Brain microvascular endothelial cell (primary cell): Measurements from ENCODE around the gene CCDC77.

Experiments used
- DNase-seq: peaks from one replicate; pipeline ENCODE4 v3.0.0-alpha.2; 2020
- H3K27ac ChIP-seq: fragments of 250-450 bp; sonication (Bioruptor Pico); 2 replicates; pipeline ENCODE4 v1.5.1; 2020; ENCODE audit warnings: mild to moderate bottlenecking, moderate library complexity
- H3K27me3 ChIP-seq: fragments of 250-450 bp; sonication (Bioruptor Pico); replicated peaks from 2 replicates; pipeline ENCODE4 v1.5.1; 2020; ENCODE audit warnings: mild to moderate bottlenecking
- H3K36me3 ChIP-seq: fragments of 250-450 bp; sonication (Bioruptor Pico); replicated peaks from 2 replicates; pipeline ENCODE4 v1.5.1; 2020; ENCODE audit warnings: mild to moderate bottlenecking
- H3K4me3 ChIP-seq: 2 replicates; pipeline ENCODE4 v1.5.1; 2011; ENCODE audit warnings: low read depth, mild to moderate bottlenecking, control low read depth, low read length, moderate library complexity
- CTCF ChIP-seq: IDR thresholded peaks from 2 replicates; pipeline ENCODE4 v1.5.1; 2011; ENCODE audit warnings: low read depth, mild to moderate bottlenecking, moderate library complexity, low read length, control low read depth, inconsistent platforms; ENCODE audit errors: missing control alignments
- in situ Hi-C: cut with HindIII; loops from 2 replicates; pipeline ENCODE4 v1.10.0; 2017; ENCODE audit warnings: low sequenced_read_pairs, low pct_ligation_motif_present

The CCDC77 gene

GRCh38 chr12:462936-463705, 61.7 kb downstream of the CCDC77 start:
- Histone ChIP-seq H3K36me3 (no peaks in the 10 kb centered on the region), H3K4me3 (no peak overlapping the region), H3K27me3 (peaks cover 45% of the 10 kb centered on the region), H3K27ac (no peak overlapping the region)
- in situ Hi-C loops, result no loop called here
- no peak for DNase-seq
- no peak for TF ChIP-seq CTCF

GRCh38 chr12:464484-465267, 63.2 kb downstream of the CCDC77 start:
- in situ Hi-C loops, result no loop called here
- TF ChIP-seq CTCF, result no peak
- no peaks in the 10 kb centered on the region for H3K36me3 ChIP-seq
- peaks cover 34% of the 10 kb centered on the region for H3K27me3 ChIP-seq
- no peak overlapping the region for H3K4me3 ChIP-seq
- H3K27ac ChIP-seq, result no peak overlapping the region
- DNase-seq, result no peak

GRCh38 chr12:466039-466438, 64.6 kb downstream of the CCDC77 start:
- in situ Hi-C loops, result no loop called here
- TF ChIP-seq CTCF, result no peak
- Histone ChIP-seq H3K4me3 (no peak overlapping the region), H3K36me3 (no peaks in the 10 kb centered on the region), H3K27ac (no peak overlapping the region), H3K27me3 (peaks cover 26% of the 10 kb centered on the region)
- DNase-seq, result no peak

GRCh38 chr12:466762-467161, 65.3 kb downstream of the CCDC77 start:
- Histone ChIP-seq H3K27ac (no peak overlapping the region), H3K4me3 (no peak overlapping the region), H3K27me3 (peaks cover 18% of the 10 kb centered on the region), H3K36me3 (no peaks in the 10 kb centered on the region)
- TF ChIP-seq CTCF, result no peak
- in situ Hi-C loops, result no loop called here
- no peak for DNase-seq

- TF ChIP-seq CTCF, result no peak
- Histone ChIP-seq H3K4me3 (no peak overlapping the region), H3K27ac (no peak overlapping the region), H3K36me3 (no peaks in the 10 kb centered on the region), H3K27me3 (peaks cover 11% of the 10 kb centered on the region)
- no peak for DNase-seq
- in situ Hi-C loops, result no loop called here
Measured at GRCh38 chr12:467591-467990, 66.1 kb downstream of the CCDC77 start.
